H1 (cell line): ENCODE data around the gene KIAA1671. TPM values are rescaled to one million over a fixed set of nuclear protein-coding genes. Genes with fewer than 3 reads are reported as not detected.

Experiments used
- CTCF ChIA-PET: fragments of 300-600 bp; sonication (Branson Sonifier 250); formaldehyde crosslinking; loops from one replicate; lab custom pipeline; 2021; ENCODE audit not compliant: partially characterized antibody; lab: Charles Lee
- POLR2A ChIA-PET: fragments of 300-600 bp; sonication (Branson Sonifier 250); formaldehyde crosslinking; loops from one replicate; lab custom pipeline; 2021; ENCODE audit warnings: inconsistent platforms; ENCODE audit not compliant: partially characterized antibody; lab: Charles Lee
- DNase-seq, 2 experiments: peaks; one replicate each; pipeline versions ENCODE4 v3.0.0 to v3.0.0-alpha.2; 2010 to 2022; ENCODE audit warnings: low spot score in 2 of 2, low read depth in 1 of 2, mixed read lengths in 1 of 2
- FAIRE-seq: peaks from 2 replicates; lab custom pipeline; 2011; peaks lifted over from hg19 to GRCh38; lab: Jason Lieb, UNC
- H2AFZ ChIP-seq: 2 replicates; pipeline ENCODE4 v1.8.1; 2012; ENCODE audit warnings: low read length, inconsistent platforms
- H2AK5ac ChIP-seq: 2 replicates; pipeline ENCODE4 v1.6.1; 2013; ENCODE audit warnings: low read depth, low read length
- H2BK120ac ChIP-seq: replicated peaks from 2 replicates; pipeline ENCODE3; 2013; ENCODE audit warnings: low read depth, low read length, inconsistent platforms
- H2BK12ac ChIP-seq: 2 replicates; pipeline ENCODE4 v1.6.1; 2013; ENCODE audit warnings: low read depth, low read length
- H2BK15ac ChIP-seq: 2 replicates; pipeline ENCODE4 v1.6.1; 2013; ENCODE audit warnings: low read length
- H2BK20ac ChIP-seq: 2 replicates; pipeline ENCODE4 v1.6.1; 2013; ENCODE audit warnings: low read length
- H2BK5ac ChIP-seq: 2 replicates; pipeline ENCODE4 v1.6.1; 2013; ENCODE audit warnings: low read depth, low read length
- H3K14ac ChIP-seq: 2 replicates; pipeline ENCODE4 v1.6.1; 2013; ENCODE audit warnings: inconsistent platforms; ENCODE audit not compliant: insufficient read length
- H3K18ac ChIP-seq: 2 replicates; pipeline ENCODE4 v1.6.1; 2013; ENCODE audit warnings: low read length; ENCODE audit errors: extremely low read depth
- H3K23ac ChIP-seq: 2 replicates; pipeline ENCODE4 v1.6.1; 2013; ENCODE audit warnings: inconsistent platforms; ENCODE audit not compliant: insufficient read length
- H3K23me2 ChIP-seq: 2 replicates; pipeline ENCODE4 v1.6.1; 2013; ENCODE audit warnings: low read depth, low read length
- H3K27ac ChIP-seq: 2 replicates; pipeline ENCODE4 v1.6.1; 2011; ENCODE audit warnings: low read depth, low read length, inconsistent platforms
- H3K27me3 ChIP-seq, 4 experiments: replicated peaks in 1 of 4; 1 replicate in 1 of 4; 2 replicates in 3 of 4; pipeline versions ENCODE4 v1.6.1 to v1.8.1; 2011 to 2013; ENCODE audit warnings: low read length in 3 of 4, mild to moderate bottlenecking in 3 of 4, inconsistent platforms in 2 of 4, mixed read lengths in 2 of 4, moderate library complexity in 1 of 4; ENCODE audit not compliant: control insufficient read depth in 3 of 4, insufficient read depth in 3 of 4; ENCODE audit errors: extremely low read depth in 1 of 4
- H3K36me3 ChIP-seq, 4 experiments: 2 replicates each; pipeline versions ENCODE4 v1.6.1 to v1.8.1; 2011 to 2013; ENCODE audit warnings: mild to moderate bottlenecking in 4 of 4, low read length in 3 of 4, moderate library complexity in 2 of 4, control low read depth in 1 of 4, inconsistent platforms in 1 of 4; ENCODE audit not compliant: insufficient read depth in 4 of 4, control insufficient read depth in 2 of 4
- H3K4ac ChIP-seq: replicated peaks from 2 replicates; pipeline ENCODE3; 2013; ENCODE audit warnings: low read length, low read depth, mixed read lengths, inconsistent platforms; ENCODE audit not compliant: insufficient read length
- H3K4me1 ChIP-seq, 4 experiments: replicated peaks in 1 of 4; 1 replicate in 1 of 4; 2 replicates in 3 of 4; pipeline versions ENCODE4 v1.6.1 to v1.8.1; 2011 to 2013; ENCODE audit warnings: low read length in 3 of 4, inconsistent platforms in 2 of 4, mixed read lengths in 1 of 4; ENCODE audit not compliant: insufficient read depth in 4 of 4, control insufficient read depth in 3 of 4
- H3K4me2 ChIP-seq, 2 experiments: 2 replicates each; pipeline versions ENCODE4 v1.6.1 to v1.8.1; 2011 to 2013; ENCODE audit warnings: low read depth in 2 of 2, low read length in 2 of 2, control low read depth in 1 of 2, inconsistent platforms in 1 of 2, mild to moderate bottlenecking in 1 of 2; ENCODE audit not compliant: insufficient read depth in 1 of 2
- H3K4me3 ChIP-seq, 4 experiments: fragments of 200-600, 300-600 bp in 1 of 4; sonication (generic), shearing (Covaris generic), sonication (Bioruptor Twin) in 1 of 4; 2 replicates each; pipeline versions ENCODE4 v1.5.1 to v1.8.1; 2011 to 2016; ENCODE audit warnings: low read length in 4 of 4, low read depth in 3 of 4, control low read depth in 2 of 4, inconsistent platforms in 2 of 4, mild to moderate bottlenecking in 2 of 4, mixed read lengths in 1 of 4, moderate library complexity in 1 of 4; ENCODE audit not compliant: insufficient read depth in 2 of 4; ENCODE audit errors: extremely low read depth in 1 of 4
- H3K56ac ChIP-seq: replicated peaks from 2 replicates; pipeline ENCODE3; 2013; ENCODE audit warnings: low read depth, mild to moderate bottlenecking, mixed read lengths, low read length, inconsistent platforms; ENCODE audit not compliant: insufficient read length
- H3K79me1 ChIP-seq: 2 replicates; pipeline ENCODE4 v1.6.1; 2013; ENCODE audit warnings: low read depth, low read length, control low read depth
- H3K79me2 ChIP-seq, 2 experiments: 2 replicates each; pipeline versions ENCODE4 v1.6.1 to v1.8.1; 2012 to 2013; ENCODE audit warnings: low read length in 2 of 2, mild to moderate bottlenecking in 2 of 2, inconsistent platforms in 1 of 2; ENCODE audit not compliant: insufficient read depth in 2 of 2, control insufficient read depth in 1 of 2
- H3K9ac ChIP-seq, 4 experiments: replicated peaks in 1 of 4; 1 replicate in 1 of 4; 2 replicates in 3 of 4; pipeline versions ENCODE4 v1.6.1 to v1.8.1; 2011 to 2013; ENCODE audit warnings: low read depth in 3 of 4, low read length in 3 of 4, control low read depth in 2 of 4, mild to moderate bottlenecking in 2 of 4, moderate library complexity in 2 of 4, inconsistent platforms in 1 of 4; ENCODE audit errors: extremely low read depth in 1 of 4
- H3K9me3 ChIP-seq, 2 experiments: 2 replicates each; pipeline versions ENCODE4 v1.6.1 to v1.8.1; 2012 to 2013; ENCODE audit warnings: mild to moderate bottlenecking in 2 of 2, moderate library complexity in 2 of 2, control low read depth in 1 of 2, inconsistent platforms in 1 of 2, low read depth in 1 of 2, low read length in 1 of 2, mixed read lengths in 1 of 2; ENCODE audit not compliant: insufficient read depth in 2 of 2
- H4K20me1 ChIP-seq, 2 experiments: replicated peaks in 1 of 2; 2 replicates each; pipeline versions ENCODE3 to v1.8.1; 2011 to 2013; ENCODE audit warnings: inconsistent platforms in 2 of 2, low read length in 2 of 2, mild to moderate bottlenecking in 1 of 2; ENCODE audit not compliant: insufficient read depth in 2 of 2, control insufficient read depth in 1 of 2
- H4K5ac ChIP-seq: 2 replicates; pipeline ENCODE4 v1.6.1; 2013; ENCODE audit warnings: low read length, low read depth, mixed read lengths, inconsistent platforms; ENCODE audit not compliant: insufficient read length
- H4K8ac ChIP-seq: 2 replicates; pipeline ENCODE4 v1.8.0; 2013; ENCODE audit warnings: mild to moderate bottlenecking, moderate library complexity, low read length, inconsistent platforms; ENCODE audit not compliant: insufficient read depth; ENCODE audit errors: extremely low read depth
- H4K91ac ChIP-seq: replicated peaks from 2 replicates; pipeline ENCODE3; 2013; ENCODE audit warnings: low read length, mixed read lengths, inconsistent platforms; ENCODE audit not compliant: insufficient read length
- BRCA1 ChIP-seq: IDR thresholded peaks from 2 replicates; pipeline ENCODE4 v1.6.1; 2012; ENCODE audit warnings: low read depth, low read length, improper control_type of control experiment
- CTBP2 ChIP-seq: IDR thresholded peaks from 2 replicates; pipeline ENCODE4 v1.7.0; 2011; ENCODE audit warnings: borderline replicate concordance, mild to moderate bottlenecking, moderate library complexity, mixed read lengths, low read length; ENCODE audit not compliant: insufficient read depth, insufficient read length
- HDAC2 ChIP-seq, 2 experiments: fragments of 300-600 bp in 1 of 2; sonication (generic) in 1 of 2; IDR thresholded peaks; 2 replicates each; pipeline ENCODE4 v1.6.1; 2011 to 2012; ENCODE audit warnings: low read depth in 2 of 2, low read length in 2 of 2, mild to moderate bottlenecking in 2 of 2, moderate library complexity in 2 of 2, borderline replicate concordance in 1 of 2, inconsistent platforms in 1 of 2
- SIN3A ChIP-seq, 2 experiments: IDR thresholded peaks in 1 of 2; conservative IDR thresholded peaks in 1 of 2; 2 replicates each; pipeline ENCODE4 v1.6.1; 2011 to 2012; ENCODE audit warnings: low read length in 2 of 2, improper control_type of control experiment in 1 of 2, low read depth in 1 of 2, mild to moderate bottlenecking in 1 of 2
- SRF ChIP-seq: IDR thresholded peaks from 2 replicates; pipeline ENCODE4 v1.6.1; 2011; ENCODE audit warnings: mild to moderate bottlenecking, low read depth, low read length, moderate library complexity
- WGBS, 2 experiments: shearing (Covaris generic) in 1 of 2; methylation state at CpG; one replicate each; pipeline versions ENCODE4 v1.1.6 to v1.1.7; 2013 to 2015; ENCODE audit warnings: low lambda C conversion rate in 2 of 2, mixed read lengths in 2 of 2, inconsistent platforms in 1 of 2, low coverage in 1 of 2, missing lambda C conversion rate in 1 of 2; ENCODE audit not compliant: insufficient replicate concordance in 2 of 2, insufficient coverage in 1 of 2, insufficient read length in 1 of 2; ENCODE audit errors: extremely low coverage in 1 of 2, missing lambda C conversion rate in 1 of 2; 5-methylcytosine and 5-hydroxymethylcytosine counted together
- polyA plus RNA-seq, 7 experiments: library from polyadenylated mRNA; depleted of rRNA in 3 of 7; stranded (reverse) in 5 of 7; unstranded in 2 of 7; fragments of >200 nt in 5 of 7; fragments of 200-250 nt in 2 of 7; gene quantifications; 1 replicate in 5 of 7; 2 replicates in 1 of 7; 4 replicates in 1 of 7; pipeline versions ENCODE4 v1.2.1 to v1.2.3, GENCODE V29; 2011 to 2013; ENCODE audit warnings: missing spikeins in 2 of 7, mixed read lengths in 2 of 7
- total RNA-seq: library from RNA; stranded (reverse); fragmentation: NEBNext Ultra II Directional; extraction: Animal tissue kit (Norgen Biotek cat#: 25700); gene quantifications from 2 replicates; pipeline ENCODE4 v1.2.1, GENCODE V29; 2021

The KIAA1671 gene
- total and polyA plus RNA-seq, 2 of the 8 experiments (the other 6 are each of a cell fraction or from before 2014, with no cell fraction given): 6.4 to 23.9 TPM

DNA sequence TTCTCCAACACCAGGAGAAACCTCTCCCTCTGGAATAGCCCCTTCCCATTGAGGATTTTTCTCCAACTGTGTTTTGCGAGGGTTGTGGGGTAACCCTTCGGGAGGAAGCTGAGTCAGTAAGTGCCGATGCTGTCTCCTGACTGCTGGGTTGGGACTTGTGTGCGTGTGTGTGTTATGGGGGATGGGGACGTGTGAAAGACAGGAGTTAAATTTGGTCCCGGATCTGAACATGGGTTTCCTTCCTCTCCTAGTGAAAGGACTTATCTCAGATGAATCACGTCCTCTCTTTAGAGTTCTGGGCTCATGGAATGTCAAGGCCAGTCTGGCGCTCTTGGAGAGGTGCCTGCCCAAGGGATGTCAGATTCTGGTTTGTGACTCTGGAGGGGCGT lies 33.3 kb downstream of the KIAA1671 start:
- Histone ChIP-seq H3K27me3 (no peaks in the 10 kb centered on the region), H2AFZ (no peak overlapping the region), H3K4me3 (no peak overlapping the region), H4K91ac (no peak overlapping the region), H3K18ac (peak overlapping the region; percentile 20; the same call in 1 of the 2 replicates), H3K4me1 (peaks cover 0 to 4% (median 1%) of the 10 kb centered on the region in 4 experiments; a peak in 4 of 7 replicates), H3K79me2 (peaks cover 0 to 8% of the 10 kb centered on the region in 2 experiments; a peak in 1 of 4 replicates), H2BK12ac (0 out of 2 replicates have a peak overlapping the region, but pooled peaks have one; percentile 61), H2BK15ac (peak overlapping the region; percentile 65; the same call in 1 of the 2 replicates), H2AK5ac (peak overlapping the region; percentile 75; the same call in 1 of the 2 replicates), H3K4ac (peak overlapping the region; percentile 12), H2BK5ac (0 out of 2 replicates have a peak overlapping the region, but pooled peaks have one; percentile 71), H3K14ac (no peak overlapping the region), H2BK20ac (0 out of 2 replicates have a peak overlapping the region, but pooled peaks have one; percentile 13), H4K20me1 (no peaks in the 10 kb centered on the region), H3K9me3 (no peaks in the 10 kb centered on the region), H2BK120ac (no peak overlapping the region), H3K36me3 (no peaks in the 10 kb centered on the region), H4K5ac (peak overlapping the region; percentile 18), H3K56ac (no peak overlapping the region), H3K4me2 (peak overlapping the region in 1 of 2 experiments; percentile 12; a peak in 1 of 4 replicates), H3K79me1 (peaks cover 4% of the 10 kb centered on the region), H3K9ac (no peak overlapping the region)
- WGBS, 2 experiments: 91% methylated on average over 8 of the region's 9 CpGs; no CpG with 5 or more reads in 1 of the 2 experiments
- no peak for FAIRE-seq
- CTCF ChIA-PET: interaction anchor here (1.5 to 5.7 kb wide), 3 partner anchors 10 to 48 kb away, joined by 6 to 26 read pairs (median 24); no protein-coding TSS in a partner anchor
- DNase-seq: no peak
- no peak for TF ChIP-seq SRF
- TF ChIP-seq CTBP2: no peak
- no peak for TF ChIP-seq HDAC2 (IDR thresholded peaks at IDR 0.05; ENCODE audit: borderline replicate concordance in 1 of 2, low read depth in 2 of 2, low read length in 2 of 2)
- TF ChIP-seq SIN3A (conservative IDR thresholded peaks at IDR 0.05 in 1 of 2, IDR thresholded peaks at IDR 0.05 in 1 of 2; ENCODE audit: low read depth in 1 of 2, low read length in 2 of 2): no peak
- no peak for TF ChIP-seq BRCA1
- TF ChIP-seq, all 59 proteins: peak for 0
- H4K8ac ChIP-seq: no peak overlapping the region
- peaks cover 2% of the 10 kb centered on the region; the same call in 1 of the 2 replicates for H3K23me2 ChIP-seq
- POLR2A ChIA-PET: interaction anchor here (1.1 kb wide), 2 partner anchors 19 to 42 kb away, joined by 3 to 6 read pairs; no protein-coding TSS in a partner anchor
- no peak overlapping the region for H3K23ac ChIP-seq
- no peak overlapping the region for H3K27ac ChIP-seq
